Hepatocyte (in vitro differentiated cells): ENCODE data around the gene PIK3R6. TPM values are rescaled to one million over a fixed set of nuclear protein-coding genes. Genes with fewer than 3 reads are reported as not detected.

Experiments used
- DNase-seq: peaks from one replicate; pipeline ENCODE4 v3.0.0-alpha.2; 2016; ENCODE audit warnings: low spot score
- H2AFZ ChIP-seq: fragments of 200-600 bp; sonication (generic); 2 replicates; pipeline ENCODE4 v1.6.0; 2016; ENCODE audit warnings: antibody characterized with exemption, mild to moderate bottlenecking
- H3K27ac ChIP-seq: fragments of 200-600 bp; sonication (generic); 2 replicates; pipeline ENCODE4 v1.5.1; 2016; ENCODE audit warnings: mild to moderate bottlenecking
- H3K27me3 ChIP-seq: fragments of 200-600 bp; sonication (generic); 2 replicates; pipeline ENCODE4 v1.6.1; 2016
- H3K36me3 ChIP-seq: fragments of 200-600 bp; sonication (generic); replicated peaks from 2 replicates; pipeline ENCODE4 v1.5.1; 2016; ENCODE audit warnings: low read depth; ENCODE audit not compliant: insufficient read depth
- H3K4me1 ChIP-seq: fragments of 200-600 bp; sonication (generic); 2 replicates; pipeline ENCODE4 v1.5.1; 2016; ENCODE audit warnings: mild to moderate bottlenecking, moderate library complexity; ENCODE audit not compliant: insufficient read depth
- H3K4me2 ChIP-seq: fragments of 200-600 bp; sonication (generic); 2 replicates; pipeline ENCODE4 v1.6.0; 2016
- H3K4me3 ChIP-seq: fragments of 200-600 bp; sonication (generic); 2 replicates; pipeline ENCODE4 v1.5.1; 2016; ENCODE audit warnings: mild to moderate bottlenecking
- H3K79me2 ChIP-seq: fragments of 200-600 bp; sonication (generic); 2 replicates; pipeline ENCODE4 v1.6.0; 2017; ENCODE audit warnings: mild to moderate bottlenecking
- H3K9me2 ChIP-seq: fragments of 200-600 bp; sonication (generic); replicated peaks from 2 replicates; pipeline ENCODE4 v1.6.0; 2017; ENCODE audit warnings: mild to moderate bottlenecking; ENCODE audit not compliant: insufficient read depth
- H3K9me3 ChIP-seq: fragments of 200-600 bp; sonication (generic); 2 replicates; pipeline ENCODE4 v1.5.1; 2016; ENCODE audit warnings: low read depth, mild to moderate bottlenecking
- H4K20me1 ChIP-seq: fragments of 200-600 bp; sonication (generic); 2 replicates; pipeline ENCODE4 v1.6.0; 2016; ENCODE audit warnings: mild to moderate bottlenecking; ENCODE audit not compliant: insufficient read depth, poor library complexity, severe bottlenecking
- EZH2 ChIP-seq: fragments of 200-600 bp; sonication (generic); IDR thresholded peaks from 2 replicates; pipeline ENCODE4 v1.6.1; 2016; ENCODE audit warnings: antibody characterized with exemption, mild to moderate bottlenecking, borderline replicate concordance
- EZH2phosphoT487 ChIP-seq: fragments of 200-600 bp; sonication (generic); IDR thresholded peaks from one replicate; pipeline ENCODE4 v1.6.1; 2018; ENCODE audit warnings: antibody characterized with exemption, mild to moderate bottlenecking, low read depth, moderate library complexity; ENCODE audit not compliant: unreplicated experiment, severe bottlenecking
- WGBS: methylation state at CpG from one replicate; pipeline ENCODE4 v1.1.6; 2016; ENCODE audit warnings: low lambda C conversion rate; ENCODE audit errors: missing lambda C conversion rate; 5-methylcytosine and 5-hydroxymethylcytosine counted together
- polyA plus RNA-seq: library from polyadenylated mRNA; unstranded; fragments of >200 nt; fragmentation: Nextera tagmentation; extraction: Ambion mirVana; gene quantifications from 2 replicates; pipeline ENCODE4 v1.2.1, GENCODE V29; 2016
- total RNA-seq: library from RNA; depleted of rRNA; stranded (reverse); fragments of >200 nt; gene quantifications from 2 replicates; pipeline ENCODE4 v1.2.3, GENCODE V29; 2014
- TF ChIP-seq, protein P1 (sequence below): fragments of 200-600 bp; sonication (generic); IDR thresholded peaks from 2 replicates; pipeline ENCODE4 v1.5.1; 2016; ENCODE audit warnings: antibody characterized with exemption, mild to moderate bottlenecking; ENCODE audit not compliant: poor library complexity

Gene PIK3R6
- total and polyA plus RNA-seq, 2 experiments from 2014 or later: 0.07 to 0.10 TPM

- no peaks in the 10 kb centered on the region for H3K36me3 ChIP-seq
- H3K79me2 ChIP-seq: no peaks in the 10 kb centered on the region
- no peak overlapping the region for H3K4me3 ChIP-seq
- H3K4me2 ChIP-seq: no peak overlapping the region
- no peak overlapping the region for H3K27ac ChIP-seq
- WGBS: 75% methylated on average over 6 of the region's 6 CpGs
- no peaks in the 10 kb centered on the region for H3K4me1 ChIP-seq
- DNase-seq: no peak
- no peak overlapping the region for H2AFZ ChIP-seq
- H4K20me1 ChIP-seq: no peaks in the 10 kb centered on the region
- H3K9me3 ChIP-seq: no peaks in the 10 kb centered on the region
- peaks cover 17% of the 10 kb centered on the region for H3K27me3 ChIP-seq
- no peaks in the 10 kb centered on the region for H3K9me2 ChIP-seq
- no peak for TF ChIP-seq EZH2phosphoT487
- no peak for TF ChIP-seq EZH2
- TF ChIP-seq, protein P1, sequence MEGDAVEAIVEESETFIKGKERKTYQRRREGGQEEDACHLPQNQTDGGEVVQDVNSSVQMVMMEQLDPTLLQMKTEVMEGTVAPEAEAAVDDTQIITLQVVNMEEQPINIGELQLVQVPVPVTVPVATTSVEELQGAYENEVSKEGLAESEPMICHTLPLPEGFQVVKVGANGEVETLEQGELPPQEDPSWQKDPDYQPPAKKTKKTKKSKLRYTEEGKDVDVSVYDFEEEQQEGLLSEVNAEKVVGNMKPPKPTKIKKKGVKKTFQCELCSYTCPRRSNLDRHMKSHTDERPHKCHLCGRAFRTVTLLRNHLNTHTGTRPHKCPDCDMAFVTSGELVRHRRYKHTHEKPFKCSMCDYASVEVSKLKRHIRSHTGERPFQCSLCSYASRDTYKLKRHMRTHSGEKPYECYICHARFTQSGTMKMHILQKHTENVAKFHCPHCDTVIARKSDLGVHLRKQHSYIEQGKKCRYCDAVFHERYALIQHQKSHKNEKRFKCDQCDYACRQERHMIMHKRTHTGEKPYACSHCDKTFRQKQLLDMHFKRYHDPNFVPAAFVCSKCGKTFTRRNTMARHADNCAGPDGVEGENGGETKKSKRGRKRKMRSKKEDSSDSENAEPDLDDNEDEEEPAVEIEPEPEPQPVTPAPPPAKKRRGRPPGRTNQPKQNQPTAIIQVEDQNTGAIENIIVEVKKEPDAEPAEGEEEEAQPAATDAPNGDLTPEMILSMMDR: no peak
Observed at GRCh38 chr17:8792646-8793045, 74.8 kb downstream of the PIK3R6 start.

- no peaks in the 10 kb centered on the region for H3K4me1 ChIP-seq
- H3K9me2 ChIP-seq: no peaks in the 10 kb centered on the region
- H3K27me3 ChIP-seq: peaks cover 17% of the 10 kb centered on the region
- no peak for DNase-seq
- H2AFZ ChIP-seq: no peak overlapping the region
- no peak overlapping the region for H3K4me3 ChIP-seq
- H3K27ac ChIP-seq: no peak overlapping the region
- no peaks in the 10 kb centered on the region for H3K9me3 ChIP-seq
- H3K79me2 ChIP-seq: no peaks in the 10 kb centered on the region
- TF ChIP-seq, protein P1: no peak
- TF ChIP-seq EZH2phosphoT487: no peak
- H3K4me2 ChIP-seq: no peak overlapping the region
- WGBS: 88% methylated on average over 2 of the region's 2 CpGs
- H3K36me3 ChIP-seq: no peaks in the 10 kb centered on the region
- no peaks in the 10 kb centered on the region for H4K20me1 ChIP-seq
Observed at GRCh38 chr17:8791910-8792270, 75.6 kb downstream of the PIK3R6 start.

DNA sequence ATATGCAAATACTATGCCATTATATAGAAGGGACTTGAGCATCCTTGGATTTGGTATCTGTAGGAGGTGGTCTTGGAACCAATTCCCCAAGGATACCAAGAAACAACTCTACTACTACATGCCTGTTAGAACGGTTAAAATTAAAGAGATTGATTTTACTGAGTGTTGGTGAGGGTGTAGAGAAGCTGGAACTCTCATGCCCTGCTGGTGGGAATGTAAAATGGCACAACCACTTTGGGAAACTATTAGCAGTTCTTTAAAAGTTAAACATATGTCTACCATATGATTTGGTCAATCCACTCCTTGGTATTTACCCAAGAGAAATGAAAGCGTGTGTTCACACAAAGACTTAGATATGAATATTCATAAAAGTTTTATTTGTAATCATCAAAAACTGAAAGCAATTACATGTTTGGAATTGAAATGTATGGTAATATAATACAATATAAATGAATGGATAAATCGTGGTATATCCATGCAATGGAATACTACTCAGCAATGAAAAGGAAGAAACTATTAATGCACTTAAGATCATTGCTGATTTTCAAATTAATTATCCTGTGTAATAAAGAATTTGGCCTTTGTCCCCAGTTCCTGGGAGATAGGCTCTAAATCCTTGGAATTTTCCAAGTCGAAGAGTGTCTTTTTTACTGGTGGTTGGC, 76.1 kb downstream of the PIK3R6 start:
- no peak for DNase-seq
- H3K27ac ChIP-seq: no peak overlapping the region
- WGBS: 90% methylated on average over 4 of the region's 4 CpGs
- H3K4me2 ChIP-seq: no peak overlapping the region
- no peaks in the 10 kb centered on the region for H3K4me1 ChIP-seq
- H3K9me3 ChIP-seq: no peaks in the 10 kb centered on the region
- H3K36me3 ChIP-seq: no peaks in the 10 kb centered on the region
- TF ChIP-seq, protein P1: peak; percentile 19
- TF ChIP-seq EZH2phosphoT487 (no peak), EZH2 (no peak)
- no peaks in the 10 kb centered on the region for H3K9me2 ChIP-seq
- H2AFZ ChIP-seq: no peak overlapping the region
- H3K79me2 ChIP-seq: no peaks in the 10 kb centered on the region
- no peaks in the 10 kb centered on the region for H4K20me1 ChIP-seq
- no peak overlapping the region for H3K4me3 ChIP-seq
- H3K27me3 ChIP-seq: peaks cover 17% of the 10 kb centered on the region

DNA sequence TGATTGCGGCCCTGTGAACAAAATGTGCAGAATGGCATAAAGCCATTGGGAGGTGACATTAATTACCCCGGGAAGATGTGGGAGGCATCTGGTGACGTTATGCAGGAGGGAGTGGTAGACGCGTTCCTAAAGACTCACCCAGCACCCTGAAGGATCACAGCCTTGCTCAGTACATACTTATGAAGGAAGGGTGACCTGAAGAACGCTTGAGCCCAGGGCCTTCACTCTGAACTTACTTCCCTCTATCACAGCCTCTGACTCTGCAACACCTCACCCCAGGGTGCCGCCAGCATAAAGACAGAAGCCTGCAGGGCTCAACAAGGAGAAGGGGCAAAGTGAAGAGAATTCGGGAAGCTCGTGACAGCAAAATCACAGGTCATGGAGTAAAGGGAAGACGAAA, 77.7 kb downstream of the PIK3R6 start:
- peak overlapping the region; percentile 45 for H3K4me2 ChIP-seq
- TF ChIP-seq, protein P1: no peak
- TF ChIP-seq EZH2 (no peak), EZH2phosphoT487 (no peak)
- no peaks in the 10 kb centered on the region for H4K20me1 ChIP-seq
- H3K79me2 ChIP-seq: no peaks in the 10 kb centered on the region
- H3K9me2 ChIP-seq: no peaks in the 10 kb centered on the region
- H3K27ac ChIP-seq: no peak overlapping the region
- H3K27me3 ChIP-seq: peaks cover 18% of the 10 kb centered on the region
- H3K4me3 ChIP-seq: no peak overlapping the region
- H3K4me1 ChIP-seq: no peaks in the 10 kb centered on the region
- WGBS: 63% methylated on average over 10 of the region's 10 CpGs
- no peak overlapping the region for H2AFZ ChIP-seq
- no peaks in the 10 kb centered on the region for H3K9me3 ChIP-seq
- DNase-seq: no peak
- H3K36me3 ChIP-seq: no peaks in the 10 kb centered on the region
